Lung microvascular endothelial cell (primary cell): ENCODE results near the gene HES6. TPM values are rescaled to one million over a fixed set of nuclear protein-coding genes. Genes with fewer than 3 reads are reported as not detected.

Experiments
- DNase-seq, 2 donors: peaks; one replicate each; pipeline versions ENCODE4 v3.0.0 to v3.0.0-alpha.2; 2010; ENCODE audit warnings: low read depth in 2 of 2
- total RNA-seq: library from RNA; depleted of rRNA; stranded (reverse); fragments of >200 nt; gene quantifications from 2 replicates; pipeline ENCODE4 v1.2.1, GENCODE V29; 2014

HES6 gene
- total RNA-seq, 1 donor from 2014 or later = 2.6 TPM

DNA sequence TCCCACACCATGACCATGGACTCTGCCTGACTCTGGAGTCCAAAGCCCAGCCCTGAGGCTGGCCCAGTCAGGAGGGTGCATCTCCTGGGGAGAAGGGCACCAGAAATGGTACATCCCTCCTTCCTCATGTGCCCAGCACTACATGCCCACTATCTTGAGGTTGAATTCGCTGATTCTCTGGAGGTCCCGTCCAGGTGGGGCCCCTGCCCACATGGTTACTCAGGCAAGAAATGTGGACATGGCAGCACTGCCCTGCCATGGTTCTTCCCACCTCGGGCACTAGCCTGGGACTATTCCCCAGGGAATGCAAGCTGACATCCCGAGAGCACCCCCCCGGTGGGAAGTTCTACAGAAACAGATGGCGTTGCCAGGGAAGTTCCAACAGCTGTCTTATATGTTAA is 15.3 kb upstream of the HES6 start:
- no peak for DNase-seq

DNA sequence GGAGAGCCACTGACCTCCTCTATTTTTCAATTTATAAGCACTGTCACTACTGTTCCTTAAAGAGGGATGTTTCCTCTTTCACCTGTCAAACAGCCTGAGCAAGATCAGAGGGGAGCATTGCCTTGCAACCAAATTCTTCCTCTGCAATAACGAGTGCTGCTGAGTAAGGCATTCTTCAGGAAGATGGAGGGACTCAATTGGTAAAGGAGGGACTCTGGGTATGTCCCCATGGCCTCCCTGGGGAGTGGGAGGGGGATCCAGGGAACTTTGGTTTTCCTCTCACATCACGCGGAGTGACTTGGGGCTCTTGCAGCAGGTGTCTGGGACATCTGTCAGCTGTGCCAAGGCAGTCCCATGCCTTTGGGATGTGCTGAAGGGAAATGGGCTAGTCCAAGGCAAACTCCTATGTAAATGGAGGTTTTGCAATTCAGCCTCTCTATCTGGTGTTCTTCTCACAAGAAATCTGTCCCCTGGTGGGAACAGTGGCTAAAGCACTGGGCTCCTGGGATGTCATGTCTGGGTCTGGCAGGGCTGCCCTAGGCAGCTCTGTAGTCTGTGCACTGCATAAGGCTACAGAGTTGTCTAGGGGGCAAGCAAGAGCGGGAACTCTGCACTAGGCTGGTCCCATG is 14.4 kb upstream of the HES6 start:
- DNase-seq = no peak

DNA sequence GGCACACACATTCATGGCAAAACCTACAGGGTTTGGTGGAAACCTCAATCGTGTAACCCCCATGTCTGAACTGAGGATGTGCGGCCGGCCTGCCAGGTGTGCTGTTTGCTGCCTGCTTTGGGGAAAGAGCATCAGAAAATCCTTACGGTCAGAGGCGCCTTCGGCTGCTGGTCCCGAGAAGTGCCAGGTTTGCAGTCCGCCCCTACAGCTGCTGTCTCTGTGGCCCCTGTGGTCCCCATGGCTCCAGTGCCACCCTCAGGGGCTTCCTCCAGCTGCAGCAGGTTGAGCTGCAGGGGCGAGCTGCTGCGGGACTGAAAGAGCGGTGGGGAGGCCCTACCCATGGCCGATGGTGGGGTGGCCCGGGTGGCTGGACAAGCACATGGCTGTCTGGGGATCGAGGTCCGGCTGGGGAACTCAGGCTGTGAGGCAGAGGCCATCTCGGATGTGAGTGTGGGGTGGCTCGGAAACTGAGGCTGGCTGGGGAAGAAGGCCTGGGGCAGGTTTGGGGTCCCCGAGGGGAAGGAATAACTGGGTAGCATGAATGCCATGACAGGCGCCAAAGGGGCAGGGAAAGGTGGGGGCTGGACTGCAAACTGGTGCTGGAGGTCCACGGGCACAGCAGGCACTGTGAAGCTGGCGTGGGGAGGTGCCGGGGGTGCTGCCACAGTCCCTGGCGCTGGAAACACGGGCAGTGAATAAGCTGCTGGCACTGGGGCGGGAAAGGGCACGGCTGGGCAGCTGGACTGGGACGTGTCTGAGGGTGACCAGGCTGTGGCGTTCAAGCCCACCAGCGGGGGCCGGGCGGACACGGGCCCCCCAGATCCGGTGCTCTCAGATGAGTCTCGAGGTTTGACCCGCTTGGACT is 13.2 kb upstream of the HES6 start:
- no peak for DNase-seq

DNA sequence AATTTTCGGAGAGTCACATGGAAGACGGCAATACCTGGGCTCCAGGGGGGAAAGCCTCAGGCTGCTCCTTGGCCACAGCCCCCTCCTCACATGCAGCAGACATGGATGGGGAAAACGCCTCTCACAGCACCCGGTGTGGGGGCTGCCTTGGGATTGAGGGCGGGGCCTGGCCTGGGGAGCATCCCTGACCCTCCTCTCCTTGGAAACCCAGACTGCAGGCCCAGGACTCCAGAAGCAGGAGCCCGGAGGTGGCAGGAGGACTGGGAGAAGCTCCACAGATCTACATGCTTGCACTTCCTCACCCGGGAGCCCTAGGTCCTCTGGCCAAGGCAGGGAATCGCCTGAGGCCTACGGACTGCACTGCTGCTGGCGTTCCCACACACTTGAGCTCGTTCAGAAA is 12.1 kb upstream of the HES6 start:
- no peak for DNase-seq

DNA sequence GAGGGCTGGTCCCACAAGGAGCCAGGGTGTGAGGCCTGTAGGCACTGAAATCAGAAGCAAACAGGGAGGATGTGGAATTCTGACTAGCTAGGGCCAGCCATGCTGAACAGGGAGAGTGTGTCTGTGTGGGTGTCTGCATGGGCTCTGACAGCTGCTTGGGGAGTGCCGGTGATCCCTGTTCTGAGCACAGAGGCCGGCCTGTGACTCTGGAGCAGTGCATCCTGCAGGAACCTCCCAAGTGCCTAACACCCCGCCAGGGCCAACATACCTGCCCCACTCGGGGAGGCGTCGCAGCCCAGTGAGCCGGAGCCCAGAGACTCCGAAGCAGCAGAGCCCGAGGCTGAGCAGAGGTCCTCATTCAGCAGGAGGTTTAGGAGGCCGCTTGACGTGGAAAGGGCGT is 11.5 kb upstream of the HES6 start:
- DNase-seq = no peak

DNA sequence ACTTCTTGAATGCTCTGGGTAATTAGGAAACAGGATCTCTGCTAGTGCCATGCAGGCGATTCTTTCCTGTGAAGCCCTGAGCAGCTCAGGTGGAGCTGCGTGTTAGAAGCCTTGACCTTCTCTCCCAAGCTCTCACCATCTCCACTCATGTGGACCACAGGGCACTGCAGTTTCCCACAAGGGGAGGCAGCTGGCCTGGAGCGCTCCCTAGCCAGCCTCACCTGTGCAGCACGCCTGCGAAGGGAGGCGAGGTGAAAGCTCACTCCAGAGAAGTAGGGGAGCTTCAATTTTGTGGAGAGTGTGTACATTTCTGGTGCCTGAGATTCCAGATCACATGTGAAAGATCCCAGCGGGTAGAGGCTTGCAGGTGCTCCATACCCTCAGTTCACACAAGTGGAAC is 11.1 kb upstream of the HES6 start:
- DNase-seq = no peak

DNA sequence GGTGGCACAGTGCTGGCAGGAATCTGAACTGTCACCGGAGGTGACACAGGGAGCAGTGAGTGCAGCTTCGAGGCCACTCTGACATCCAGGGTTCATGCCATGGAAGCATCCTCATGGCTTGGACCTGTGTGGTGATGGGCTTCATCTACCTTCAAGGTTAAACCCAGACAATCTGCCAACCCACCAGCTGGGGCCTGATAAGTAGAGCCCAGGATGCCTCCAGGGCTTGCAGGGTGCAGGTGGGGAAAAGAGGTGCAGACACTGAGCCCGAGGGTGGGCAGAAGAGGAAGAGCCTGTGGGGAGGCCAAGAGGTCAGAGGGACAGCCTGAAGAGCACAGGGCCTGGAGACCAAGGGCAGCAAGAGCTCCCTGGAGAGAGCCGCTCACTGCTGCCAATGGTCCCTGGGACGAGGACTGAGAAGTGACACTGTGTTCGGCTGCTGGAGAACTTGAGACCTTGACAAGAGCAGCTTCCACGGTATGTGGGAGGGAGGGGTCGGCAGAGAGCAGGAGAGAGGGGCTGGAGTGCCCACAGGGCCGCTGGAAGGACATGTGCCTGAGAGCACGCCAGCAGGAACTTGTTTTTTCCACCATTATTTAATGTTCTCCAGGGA is 8.1 kb upstream of the HES6 start:
- no peak for DNase-seq

DNA sequence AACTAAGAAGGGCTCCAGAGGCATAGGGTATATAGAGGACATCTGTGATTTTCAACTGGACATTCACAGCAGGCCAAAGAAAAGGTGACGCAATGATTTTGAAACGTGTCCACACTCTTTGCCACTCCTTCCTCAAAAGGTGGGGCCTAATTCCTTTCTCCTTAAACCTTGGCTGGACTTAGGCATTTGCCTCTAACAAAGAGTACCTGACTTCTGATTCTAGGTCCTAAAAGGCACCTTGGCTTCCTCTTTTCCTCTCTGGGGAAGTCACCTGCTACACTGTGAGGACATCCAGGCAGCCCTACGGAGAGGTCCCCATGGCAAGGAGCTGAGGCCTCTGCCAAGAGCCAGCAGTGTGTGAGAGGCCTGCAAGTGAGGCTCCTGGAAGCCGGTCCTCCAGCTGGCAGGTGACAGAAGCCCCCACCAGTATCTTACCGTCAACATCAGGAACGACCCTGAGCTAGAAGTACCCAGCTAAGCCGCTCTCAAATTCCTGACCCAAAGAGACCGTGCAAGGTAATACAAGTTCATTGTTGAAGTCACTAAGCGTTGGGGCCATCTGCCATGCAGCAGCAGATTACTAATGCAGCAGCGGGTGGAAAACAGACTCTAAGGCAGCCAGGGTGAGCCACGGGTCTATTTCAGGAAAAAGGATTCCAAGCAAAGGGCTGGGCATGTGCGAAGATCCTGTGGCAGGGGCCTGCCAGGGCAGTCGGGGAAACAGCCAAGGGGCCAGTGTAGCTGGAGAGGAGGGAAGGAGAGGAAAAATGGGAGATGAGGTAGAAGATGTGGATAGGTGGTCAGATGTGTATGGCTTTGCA is 7.4 kb upstream of the HES6 start:
- no peak for DNase-seq

DNA sequence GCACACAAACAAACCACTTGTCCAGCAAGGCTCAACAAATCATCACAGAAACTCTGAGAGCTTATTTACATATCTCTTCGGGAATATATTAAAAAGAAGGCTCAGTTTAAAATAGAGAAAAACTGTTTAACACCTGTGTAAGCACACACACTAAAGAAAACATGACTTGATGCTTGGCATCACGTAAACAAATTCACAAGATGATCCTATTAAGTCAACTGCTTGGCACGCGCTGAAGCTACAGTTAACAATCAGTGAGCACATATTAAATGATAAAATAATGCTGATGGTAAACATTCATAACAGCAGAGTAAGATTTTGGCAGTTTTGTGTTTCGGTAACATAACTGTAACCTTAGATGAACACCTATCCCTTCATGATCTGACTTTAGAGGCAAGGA is 4.3 kb upstream of the HES6 start:
- DNase-seq = no peak

DNA sequence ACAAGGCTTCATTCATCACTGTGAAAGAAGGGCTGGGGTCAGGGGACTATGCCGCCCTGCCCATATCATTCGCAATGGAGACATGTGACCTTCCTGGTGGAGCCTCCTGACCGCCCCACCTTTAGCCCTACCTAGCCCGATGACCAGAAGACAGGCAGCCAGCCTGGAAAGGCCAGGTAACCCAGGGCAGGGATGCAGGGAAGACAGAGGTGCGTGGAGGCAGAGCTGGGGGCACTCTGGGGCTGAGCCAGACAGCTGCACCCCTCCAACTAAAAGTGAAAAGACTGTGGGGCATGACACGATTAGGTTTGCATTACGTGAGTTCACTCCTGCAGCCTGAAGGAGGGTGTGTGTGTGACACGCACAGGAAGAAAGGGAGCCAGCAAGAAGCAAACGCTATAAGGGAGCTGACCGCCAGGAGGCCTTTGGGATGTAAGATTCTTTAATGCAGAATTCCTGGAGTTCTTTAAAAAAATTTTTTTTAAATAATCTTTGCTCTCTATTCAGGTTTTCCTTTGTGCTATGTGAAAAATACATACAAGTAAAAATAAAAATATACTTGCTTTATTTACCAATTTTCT is 3.7 kb upstream of the HES6 start:
- DNase-seq = no peak

DNA sequence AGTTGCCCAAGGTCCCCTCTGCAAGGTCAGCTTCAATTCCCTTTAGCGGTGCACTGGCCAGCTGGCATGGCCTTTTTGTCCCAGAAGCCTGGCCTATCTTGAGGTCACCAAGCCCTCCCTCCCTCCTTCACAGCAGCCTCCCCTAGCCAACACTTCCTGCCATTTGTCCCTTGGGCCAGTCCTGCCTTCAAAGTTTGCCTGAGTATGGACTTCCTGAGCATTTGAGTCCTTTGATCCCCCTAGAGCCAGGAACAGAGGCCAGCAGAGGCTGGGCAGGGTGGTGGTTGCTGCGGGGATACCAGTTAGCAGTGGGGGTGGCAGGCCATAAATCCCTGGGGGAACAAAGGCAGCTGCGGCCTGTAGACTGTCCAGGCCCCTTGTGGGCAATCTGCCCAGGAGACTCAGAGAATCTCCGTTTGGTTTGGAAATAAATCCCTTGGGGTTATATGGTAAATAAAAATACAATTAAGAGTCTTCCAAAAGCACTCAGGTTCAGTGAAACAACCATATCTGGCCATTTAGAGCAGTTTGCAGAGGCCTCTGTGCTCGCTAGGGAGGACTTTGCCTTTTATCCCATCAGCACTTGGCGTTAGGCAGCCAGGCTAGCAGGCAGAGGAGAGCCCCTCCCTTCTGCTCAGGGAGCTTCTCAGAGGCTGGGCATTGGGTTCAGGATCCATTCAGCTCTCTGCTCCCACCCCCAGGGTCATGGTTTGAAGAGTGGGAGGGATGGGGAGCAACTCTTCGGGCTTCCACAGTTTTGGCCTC is 3.1 kb upstream of the HES6 start:
- no peak for DNase-seq

DNA sequence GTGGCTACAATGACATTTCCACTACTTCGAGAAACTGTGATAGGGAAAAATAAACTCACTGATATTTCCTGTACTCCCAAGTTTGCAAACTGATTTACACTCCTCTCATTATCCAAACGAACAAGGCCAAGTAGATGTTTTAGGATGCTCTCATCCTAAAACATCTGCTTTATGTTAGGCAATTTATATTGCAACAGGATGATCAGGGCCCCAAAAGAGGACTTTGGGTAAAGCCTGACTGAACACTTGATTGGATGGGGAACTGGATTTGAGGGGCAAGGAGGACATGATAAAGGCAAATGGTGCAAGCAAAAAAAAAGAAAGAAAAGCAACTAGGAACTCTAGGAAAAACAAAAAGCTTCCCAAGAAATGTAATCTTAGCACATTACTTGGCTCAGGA is 2.1 kb upstream of the HES6 start:
- no peak for DNase-seq

DNA sequence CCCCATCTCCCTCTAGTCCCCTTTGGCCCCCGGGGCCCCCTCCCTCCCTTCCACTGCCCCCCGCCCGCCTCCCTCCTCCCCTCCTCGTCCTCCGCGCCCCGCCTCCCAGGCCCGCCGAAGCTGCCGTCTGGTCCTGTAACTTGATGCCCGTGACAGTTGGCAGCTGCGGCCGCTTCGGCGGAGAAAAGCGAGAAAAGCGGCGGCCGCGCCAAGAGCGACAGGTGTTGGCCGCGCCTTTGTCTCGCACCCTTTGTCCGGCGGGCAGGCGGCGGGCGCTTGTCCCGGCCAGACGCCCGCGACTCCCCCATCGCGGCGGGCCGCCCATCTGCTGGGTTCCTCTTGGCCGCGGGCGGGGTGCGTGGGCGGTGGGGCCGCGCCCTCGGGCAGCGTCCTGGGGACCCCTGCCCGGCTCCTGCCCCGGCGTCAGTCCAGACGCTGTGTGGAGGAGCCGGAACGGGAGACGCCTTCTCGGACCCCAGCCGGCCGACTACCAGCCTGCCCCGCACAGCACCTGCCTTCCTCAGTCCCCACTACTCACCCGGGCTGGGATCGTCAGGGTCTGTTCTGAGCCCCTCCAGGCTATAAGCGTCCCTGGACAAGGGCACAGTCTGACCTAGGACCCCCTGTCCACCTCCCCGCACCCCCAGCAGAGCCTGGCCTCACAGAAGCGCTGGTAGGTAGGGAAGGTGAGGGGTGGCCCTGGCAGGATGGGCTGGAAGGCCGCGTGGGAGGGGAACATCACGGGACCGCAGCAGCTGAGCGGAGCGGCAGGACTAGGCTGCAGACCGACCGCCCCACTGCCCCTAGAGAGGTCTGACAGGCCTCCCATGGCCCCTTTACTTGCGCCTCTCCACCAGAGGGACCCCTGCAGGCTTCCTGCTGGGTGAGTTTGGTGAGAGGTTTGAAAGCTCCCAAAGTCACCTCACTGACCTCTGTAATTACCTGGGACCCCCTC is 1.2 kb upstream of the HES6 start:
- DNase-seq = peak in 1 of 2 donors; percentile 31

DNA sequence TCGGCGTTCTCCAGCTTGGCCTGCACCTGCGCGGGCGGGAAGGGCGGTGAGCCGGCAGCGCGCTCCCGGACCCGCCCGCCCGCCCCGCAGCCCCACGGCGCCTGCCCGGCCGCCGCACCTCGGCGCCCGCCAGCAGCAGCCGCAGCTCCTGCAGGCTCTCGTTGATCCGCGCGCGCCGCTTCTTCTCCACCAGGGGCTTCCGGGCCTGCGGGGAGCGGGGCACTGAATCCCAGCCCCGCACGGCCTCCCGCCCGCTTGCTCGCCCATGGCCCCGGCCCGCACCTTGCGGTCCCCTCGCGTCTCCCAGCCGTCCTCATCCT is 335 bp downstream of the HES6 start:
- DNase-seq = peak in 1 of 2 donors; percentile 14

DNA sequence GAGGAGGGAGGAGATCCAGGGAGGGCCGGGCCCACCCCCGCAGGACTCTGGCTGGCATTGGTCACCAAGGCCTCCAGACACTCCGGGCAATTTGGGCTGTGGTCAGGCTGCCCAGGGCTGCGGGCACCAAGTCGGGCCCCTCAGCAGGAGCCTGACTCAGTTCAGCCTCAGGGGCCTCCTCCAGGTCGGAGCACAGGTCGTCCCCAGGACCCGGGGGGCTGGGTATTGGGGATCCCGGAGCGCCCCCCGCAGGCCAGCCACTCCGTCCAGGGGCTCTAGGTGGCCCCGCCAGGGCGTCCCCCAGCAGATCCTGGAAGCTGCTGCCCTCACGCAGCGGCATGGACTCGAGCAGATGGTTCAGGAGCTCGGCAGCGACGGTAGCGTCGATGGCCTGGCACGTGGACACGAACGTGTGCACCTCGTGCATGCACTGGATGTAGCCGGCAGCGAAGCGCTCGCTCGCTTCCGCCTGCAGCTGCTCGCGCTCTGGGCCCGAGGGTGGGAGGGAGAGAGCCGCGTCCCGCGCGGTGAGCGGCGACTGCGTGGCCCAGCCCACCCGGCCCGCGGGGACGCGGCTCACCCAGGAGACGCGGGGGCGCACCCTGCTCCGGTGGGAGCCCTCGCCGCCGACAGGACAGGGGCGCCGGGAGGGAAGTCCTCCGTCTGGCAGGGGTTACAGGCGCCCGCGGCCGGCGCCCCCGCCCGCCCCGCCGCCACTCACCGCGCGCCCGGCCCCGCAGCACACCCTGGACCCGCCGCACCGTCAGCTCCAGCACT is 884 bp downstream of the HES6 start:
- DNase-seq = peak in 1 of 2 donors; percentile 37

DNA sequence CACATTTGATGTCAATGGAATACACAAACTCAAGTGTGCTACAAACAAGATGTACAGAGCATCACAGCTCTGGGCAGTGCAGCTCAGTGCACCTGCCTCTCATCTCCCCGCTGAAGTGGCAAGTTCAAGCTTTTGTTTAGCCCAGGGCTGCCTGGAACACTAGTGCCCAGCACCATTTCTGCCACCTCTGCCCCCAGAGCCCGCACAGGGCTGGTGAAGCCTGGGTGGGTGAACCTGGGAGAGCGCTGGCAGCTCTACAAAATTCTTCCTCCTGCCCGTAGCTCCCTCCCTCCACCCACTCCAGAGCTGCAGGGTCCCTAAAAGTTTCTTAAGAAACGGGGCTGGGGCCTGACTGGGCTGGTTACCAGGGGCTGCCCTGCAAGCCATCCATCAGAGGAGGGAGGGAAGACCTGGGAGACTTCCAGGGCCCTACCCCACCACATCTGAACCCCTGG is 1.5 kb downstream of the HES6 start:
- no peak for DNase-seq

DNA sequence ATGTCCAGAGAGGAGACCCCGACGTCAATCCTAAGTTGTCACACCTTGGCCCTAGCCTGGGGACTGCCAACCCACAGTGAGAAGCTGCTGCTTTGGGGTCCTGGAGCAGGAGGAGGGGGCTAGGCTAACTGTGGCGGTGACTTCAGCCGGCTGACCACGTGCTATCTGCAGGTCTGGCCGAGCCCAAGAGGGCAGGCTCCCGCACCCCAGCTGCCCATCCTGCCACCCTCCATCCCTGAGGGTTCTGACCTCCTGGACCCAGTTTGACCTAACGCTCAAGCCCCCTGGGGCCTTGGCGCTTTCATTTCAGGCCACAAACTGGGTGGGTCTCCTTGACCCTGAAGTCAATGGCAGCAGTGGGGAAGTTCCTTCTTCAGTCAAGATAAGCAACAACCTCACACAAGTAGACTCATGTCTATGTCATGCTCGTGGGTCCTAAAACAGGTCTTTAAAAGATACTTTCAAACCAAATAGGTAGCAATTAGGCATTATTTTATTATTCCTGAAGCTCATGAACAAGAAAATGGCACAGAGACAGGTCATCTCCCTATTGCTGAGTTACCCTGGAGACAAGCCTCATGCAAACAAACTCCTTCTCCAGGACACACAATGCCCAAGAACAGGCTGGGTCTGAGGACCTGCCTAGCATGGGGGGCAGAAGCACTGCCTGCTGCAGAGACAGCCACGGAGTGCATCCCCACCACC is 2.3 kb downstream of the HES6 start:
- DNase-seq = no peak

DNA sequence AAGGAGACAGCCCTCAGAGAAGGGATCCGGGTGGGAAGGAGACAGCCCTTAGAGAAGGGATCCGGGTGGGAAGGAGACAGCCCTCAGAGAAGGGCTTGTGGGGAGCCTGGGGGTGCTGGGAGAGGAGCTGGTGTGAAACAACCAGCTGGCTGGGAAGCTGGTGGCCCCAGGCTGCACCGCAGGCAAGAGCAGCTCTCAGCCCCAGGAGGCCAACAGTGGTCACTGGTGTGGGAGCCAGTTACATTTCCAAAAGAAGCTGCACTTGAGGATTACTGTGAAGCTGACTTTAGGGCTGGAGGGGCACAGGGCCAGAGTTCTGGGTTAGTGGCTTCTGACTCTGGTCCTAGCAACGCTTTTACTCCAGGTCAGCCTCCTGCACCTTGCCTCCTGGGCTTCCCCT is 3.3 kb downstream of the HES6 start:
- no peak for DNase-seq
